Hepatocyte (in vitro differentiated cells): ENCODE measurements around the gene NPAS3.

ENCODE experiments used
- EZH2 ChIP-seq: fragments of 200-600 bp; sonication (generic); IDR thresholded peaks from 2 replicates; pipeline ENCODE4 v1.6.1; 2016; ENCODE audit warnings: antibody characterized with exemption, mild to moderate bottlenecking, borderline replicate concordance
- TF ChIP-seq, protein P1 (sequence below): fragments of 200-600 bp; sonication (generic); IDR thresholded peaks from 2 replicates; pipeline ENCODE4 v1.5.1; 2016; ENCODE audit warnings: antibody characterized with exemption, mild to moderate bottlenecking; ENCODE audit not compliant: poor library complexity

DNA sequence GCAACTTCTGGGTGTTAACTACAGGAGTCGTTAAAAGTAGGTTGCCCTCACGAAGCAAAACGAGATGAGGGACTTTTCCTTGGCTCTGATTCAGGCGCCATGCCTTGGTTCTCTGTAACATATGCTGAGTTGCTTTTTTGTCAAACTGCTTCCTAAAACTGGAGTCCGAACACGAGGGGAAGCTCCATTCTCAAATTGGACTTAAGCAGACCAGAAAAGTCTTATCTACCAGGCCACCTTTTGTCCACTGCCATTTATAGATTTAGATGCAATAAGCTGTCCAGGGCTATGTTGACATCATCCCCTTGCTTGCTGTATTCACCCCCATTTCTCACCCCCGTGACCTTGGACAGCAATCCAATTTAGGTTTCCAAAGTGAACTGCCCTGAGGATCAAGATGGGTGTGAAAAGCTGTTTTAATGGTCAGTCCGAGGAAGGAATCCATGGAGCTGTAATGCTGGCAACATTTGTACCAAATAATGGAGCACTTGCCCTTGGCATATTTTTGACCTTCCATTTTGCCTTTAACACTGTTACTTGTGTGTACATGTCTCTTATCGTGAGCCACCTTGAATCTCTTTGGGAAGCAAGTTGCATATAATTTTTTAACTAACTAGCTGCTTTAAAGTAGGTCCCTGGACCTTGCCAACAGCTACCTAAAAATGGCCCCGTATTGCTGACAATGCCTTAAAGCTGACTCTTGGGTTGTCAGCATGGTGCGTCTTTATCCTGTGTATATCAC is 714.1 kb downstream of the NPAS3 start:
- TF ChIP-seq, protein P1, sequence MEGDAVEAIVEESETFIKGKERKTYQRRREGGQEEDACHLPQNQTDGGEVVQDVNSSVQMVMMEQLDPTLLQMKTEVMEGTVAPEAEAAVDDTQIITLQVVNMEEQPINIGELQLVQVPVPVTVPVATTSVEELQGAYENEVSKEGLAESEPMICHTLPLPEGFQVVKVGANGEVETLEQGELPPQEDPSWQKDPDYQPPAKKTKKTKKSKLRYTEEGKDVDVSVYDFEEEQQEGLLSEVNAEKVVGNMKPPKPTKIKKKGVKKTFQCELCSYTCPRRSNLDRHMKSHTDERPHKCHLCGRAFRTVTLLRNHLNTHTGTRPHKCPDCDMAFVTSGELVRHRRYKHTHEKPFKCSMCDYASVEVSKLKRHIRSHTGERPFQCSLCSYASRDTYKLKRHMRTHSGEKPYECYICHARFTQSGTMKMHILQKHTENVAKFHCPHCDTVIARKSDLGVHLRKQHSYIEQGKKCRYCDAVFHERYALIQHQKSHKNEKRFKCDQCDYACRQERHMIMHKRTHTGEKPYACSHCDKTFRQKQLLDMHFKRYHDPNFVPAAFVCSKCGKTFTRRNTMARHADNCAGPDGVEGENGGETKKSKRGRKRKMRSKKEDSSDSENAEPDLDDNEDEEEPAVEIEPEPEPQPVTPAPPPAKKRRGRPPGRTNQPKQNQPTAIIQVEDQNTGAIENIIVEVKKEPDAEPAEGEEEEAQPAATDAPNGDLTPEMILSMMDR: no peak
- TF ChIP-seq EZH2: no peak
